COLO829 (cell line): ENCODE measurements around the gene CCRL2.
"Not testable (repeated sequence)": the region's sequence is repeated elsewhere in the genome, so short reads cannot be mapped to it uniquely, and the experiment has no call there.

Experiments used
- DNase-seq: peaks from one replicate; pipeline ENCODE4 v3.0.0; 2012; ENCODE audit warnings: low spot score

CCRL2 gene

GRCh38 chr3:46380471-46381221 is 26.4 kb upstream of the CCRL2 start:
- no peak for DNase-seq

GRCh38 chr3:46381625-46382024 is 25.4 kb upstream of the CCRL2 start:
- DNase-seq, result no peak

- no peak for DNase-seq
These were observed 23.7 kb upstream of the CCRL2 start for GRCh38 chr3:46383211-46383950.

GRCh38 chr3:46383951-46384330 is 23.1 kb upstream of the CCRL2 start:
- no peak for DNase-seq

- DNase-seq, result peak; percentile 40
These were observed 20.9 kb upstream of the CCRL2 start for GRCh38 chr3:46386205-46386604.

- not testable (repeated sequence) for DNase-seq
These were observed 18.2 kb upstream of the CCRL2 start for GRCh38 chr3:46388847-46389246.

- no peak for DNase-seq
These were observed 17.8 kb upstream of the CCRL2 start for GRCh38 chr3:46389306-46389705.

GRCh38 chr3:46391526-46391925 is 15.5 kb upstream of the CCRL2 start:
- not testable (repeated sequence) for DNase-seq

GRCh38 chr3:46393011-46393410 is 14.0 kb upstream of the CCRL2 start:
- no peak for DNase-seq

GRCh38 chr3:46393554-46394434 is 13.3 kb upstream of the CCRL2 start:
- no peak for DNase-seq

- DNase-seq, result no peak
These were observed 11.8 kb upstream of the CCRL2 start for GRCh38 chr3:46395210-46395661.

- no peak for DNase-seq
These were observed 11.1 kb upstream of the CCRL2 start for GRCh38 chr3:46395766-46396530.

GRCh38 chr3:46397111-46397510 is 9.9 kb upstream of the CCRL2 start:
- no peak for DNase-seq

GRCh38 chr3:46398186-46398955 is 8.7 kb upstream of the CCRL2 start:
- DNase-seq, result no peak

- no peak for DNase-seq
These were observed 8.0 kb upstream of the CCRL2 start for GRCh38 chr3:46399098-46399497.

GRCh38 chr3:46399557-46399956 is 7.5 kb upstream of the CCRL2 start:
- no peak for DNase-seq

- no peak for DNase-seq
These were observed 6.9 kb upstream of the CCRL2 start for GRCh38 chr3:46400000-46400734.

- DNase-seq, result no peak
These were observed 6.2 kb upstream of the CCRL2 start for GRCh38 chr3:46400846-46401245.

GRCh38 chr3:46401579-46401978 is 5.5 kb upstream of the CCRL2 start:
- no peak for DNase-seq

GRCh38 chr3:46402902-46403301 is 4.2 kb upstream of the CCRL2 start:
- DNase-seq, result not testable (repeated sequence)
